Activated CD4-positive, alpha-beta T cell treated with anti-CD3 and anti-CD28 coated beads, Interleukin-10, Interleukin-2, amounts not matched to agents 100 ng/mL and 50 ng/mL, durations not matched to agents 16 hours and 8 hours (primary cell): ENCODE results near the gene AARSD1.
"Not testable (repeated sequence)": the region's sequence is repeated elsewhere in the genome, so short reads cannot be mapped to it uniquely, and the experiment has no call there.

ENCODE experiments used
- DNase-seq: peaks from one replicate; pipeline ENCODE4 v3.0.0-alpha.2; 2020

AARSD1 gene

DNA sequence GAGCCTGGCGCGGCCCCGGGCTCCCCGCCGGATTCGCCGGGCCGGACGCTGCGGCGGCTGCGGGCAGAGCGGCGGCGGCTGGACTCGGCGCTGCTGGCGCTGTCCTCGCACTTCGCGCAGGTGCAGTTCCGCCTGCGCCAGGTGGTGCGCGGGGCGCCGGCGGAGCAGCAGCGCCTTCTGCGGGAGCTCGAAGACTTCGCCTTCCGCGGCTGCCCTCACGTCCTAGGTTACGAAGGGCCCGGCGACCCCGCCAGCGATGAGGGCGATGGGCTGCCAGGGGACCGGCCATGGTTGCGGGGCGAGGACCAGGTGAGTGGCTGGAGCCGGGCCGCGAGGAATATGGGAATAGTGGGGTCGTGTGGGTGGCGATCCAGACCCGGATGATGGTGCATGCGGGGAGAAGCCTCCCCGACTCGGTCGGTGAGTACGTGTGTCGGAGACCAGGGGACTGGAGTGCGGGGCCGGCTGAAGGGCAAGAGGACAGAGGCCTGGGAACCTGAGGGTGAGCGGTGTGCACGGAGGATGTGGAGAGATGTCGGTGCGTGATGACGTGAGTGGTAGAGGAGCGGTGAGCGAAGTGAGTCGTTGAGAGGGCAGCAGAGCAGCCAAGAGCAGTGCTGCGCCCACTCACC, 16.6 kb upstream of the AARSD1 start:
- peak; percentile 79 for DNase-seq

DNA sequence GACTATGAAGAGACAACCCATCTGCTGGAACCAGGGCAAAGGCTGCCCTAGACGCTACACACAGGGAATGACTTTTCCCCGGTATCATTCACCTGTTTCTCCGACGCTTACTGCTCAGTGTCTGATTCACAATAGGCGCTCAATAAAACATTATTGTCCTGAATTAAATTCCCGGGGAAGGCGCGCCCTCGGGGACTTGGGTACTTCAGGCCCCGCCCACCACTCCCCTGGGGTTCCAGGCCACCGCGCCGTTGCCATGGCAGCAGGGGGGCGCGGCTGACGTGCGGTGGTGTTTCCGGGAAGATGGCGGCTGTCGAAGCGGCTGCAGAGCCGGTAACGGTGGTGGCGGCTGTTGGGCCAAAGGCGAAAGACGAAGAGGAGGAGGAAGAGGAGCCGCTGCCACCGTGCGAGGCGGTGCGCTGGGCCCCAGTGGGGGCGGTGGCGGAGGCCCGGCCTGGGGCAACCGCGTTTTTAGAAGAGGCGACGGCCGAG, 16.1 kb upstream of the AARSD1 start, which contains the start of gene RUNDC1:
Gene RUNDC1 (plus strand): TSS at position 292 of the 492 bp plus-strand sequence. CDS start 12 bp downstream, at position 304.
- peak; percentile 93 for DNase-seq

DNA sequence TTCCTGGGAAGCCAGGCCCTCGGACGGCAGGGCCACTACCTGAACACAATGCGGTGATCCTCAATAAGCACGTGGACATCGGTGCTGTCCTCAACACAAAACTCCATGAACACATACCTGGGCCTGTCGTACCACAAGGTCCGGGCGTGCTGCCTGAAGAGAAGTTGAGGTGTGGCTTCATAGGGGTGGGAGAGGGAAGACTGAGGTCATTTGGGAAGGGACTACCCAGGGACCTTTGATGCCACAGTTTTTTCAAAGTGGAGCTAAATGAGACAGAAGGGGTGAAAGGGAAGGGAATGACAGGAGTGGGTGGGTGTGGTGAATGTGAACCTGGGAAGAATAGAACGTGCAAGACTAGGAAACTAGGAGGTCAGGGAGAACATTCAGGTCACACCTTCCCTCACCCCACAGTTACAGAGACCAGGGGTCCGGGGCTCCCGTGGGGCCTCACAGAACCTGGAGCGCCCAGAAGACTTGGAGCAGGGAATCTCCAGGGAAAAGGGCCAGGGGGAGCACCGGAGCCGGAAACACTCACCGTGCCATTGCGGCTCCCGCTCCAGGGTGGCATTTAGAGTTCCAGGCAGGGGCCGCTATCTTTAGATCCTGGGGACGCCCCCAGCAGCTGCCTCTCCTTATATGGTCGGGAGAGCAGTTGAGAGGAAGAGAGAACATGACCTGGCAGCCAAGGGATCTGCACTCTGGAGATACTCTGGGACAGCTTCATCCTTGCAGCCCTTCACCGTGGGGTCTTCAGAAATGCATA, 15.4 kb upstream of the AARSD1 start, which contains the start of gene PTGES3L:
Gene PTGES3L (minus strand): TSS at position 570 of the 763 bp plus-strand sequence. CDS start 27 bp downstream, at position 543.
- DNase-seq: peak; percentile 32

DNA sequence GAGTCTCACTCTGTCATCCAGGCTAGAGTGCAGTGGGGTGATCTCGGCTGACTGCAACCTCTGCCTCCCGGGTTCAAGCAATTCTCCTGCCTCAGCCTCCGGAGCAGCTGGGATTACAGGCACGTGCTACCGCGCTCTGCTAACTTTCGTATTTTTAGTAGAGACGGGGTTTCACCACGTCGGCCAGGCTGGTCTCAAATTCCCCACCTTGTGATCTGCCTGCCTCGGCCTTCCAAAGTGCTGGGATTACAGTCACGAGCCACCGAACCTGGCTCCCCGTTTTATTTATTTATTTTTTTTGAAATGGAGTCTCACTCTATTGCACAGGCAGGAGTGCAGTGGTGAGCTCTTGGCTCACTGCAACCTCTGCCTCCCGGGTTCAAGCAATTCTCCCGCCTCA, 11.4 kb upstream of the AARSD1 start:
- not testable (repeated sequence) for DNase-seq

- DNase-seq: no peak
Observed at GRCh38 chr17:42975265-42975664, 11.0 kb upstream of the AARSD1 start.

- not testable (repeated sequence) for DNase-seq
Observed at GRCh38 chr17:42973323-42973722, 9.1 kb upstream of the AARSD1 start.

GRCh38 chr17:42971589-42971988, 7.3 kb upstream of the AARSD1 start:
- no peak for DNase-seq

DNA sequence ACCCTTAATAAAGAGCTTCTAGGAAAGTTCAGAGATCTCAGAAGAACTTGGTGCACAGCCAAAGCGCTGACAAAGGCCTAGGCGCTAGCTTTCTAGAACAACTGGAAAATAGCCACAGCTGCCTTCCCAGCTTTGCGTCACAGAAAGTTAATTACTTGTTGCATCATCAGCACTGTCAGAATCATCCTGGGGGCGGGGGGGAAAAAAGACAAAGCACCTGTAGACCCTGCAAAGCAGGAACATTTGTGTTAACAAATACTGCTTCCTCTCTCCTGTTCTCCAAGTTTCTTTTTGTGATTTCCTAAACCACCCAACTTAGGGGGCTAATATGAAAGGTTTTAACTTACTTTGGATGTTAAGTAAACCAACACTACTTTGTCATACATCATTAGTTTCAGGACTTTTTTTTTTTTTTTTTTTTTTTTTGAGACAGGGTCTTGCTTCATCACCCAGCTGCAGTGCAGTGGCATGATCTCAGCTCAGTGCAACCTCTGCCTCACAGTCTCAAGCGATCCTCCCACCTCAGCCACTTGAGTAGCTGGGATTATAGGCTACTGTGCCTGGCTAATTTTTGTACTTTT, 4.8 kb upstream of the AARSD1 start:
- no peak for DNase-seq

- no peak for DNase-seq
Observed at GRCh38 chr17:42967925-42968324, 3.7 kb upstream of the AARSD1 start.

DNA sequence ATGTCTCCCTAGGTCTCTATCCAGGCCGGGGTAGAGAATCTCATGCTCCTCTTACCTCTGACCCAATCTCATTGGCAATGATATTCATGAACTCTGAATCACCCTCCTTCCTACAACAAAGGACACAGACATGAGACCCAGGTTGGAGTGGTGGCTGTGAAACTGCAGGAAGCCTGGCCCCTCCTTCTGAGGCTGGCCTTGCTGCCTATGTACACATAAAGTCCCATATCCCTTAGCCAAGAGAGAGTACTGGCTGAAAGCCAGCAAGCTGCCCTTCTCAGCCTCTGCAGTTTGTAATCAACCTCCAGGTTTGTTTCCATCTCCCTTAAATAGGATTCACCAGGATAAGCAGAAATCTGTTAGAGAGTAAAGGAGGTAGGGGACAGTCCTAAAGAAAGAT, 10.6 kb downstream of the AARSD1 start:
- DNase-seq: no peak

- DNase-seq: no peak
Observed at GRCh38 chr17:42950044-42950783, 14.0 kb downstream of the AARSD1 start.

- DNase-seq: no peak
Observed at GRCh38 chr17:42946812-42947211, 17.4 kb downstream of the AARSD1 start.

GRCh38 chr17:42944211-42944610, 20.0 kb downstream of the AARSD1 start:
- no peak for DNase-seq

- DNase-seq: peak; percentile 30
Observed at GRCh38 chr17:42937712-42938596, 26.3 kb downstream of the AARSD1 start.

- no peak for DNase-seq
Observed at GRCh38 chr17:42929497-42929844, 34.8 kb downstream of the AARSD1 start.

- DNase-seq: peak; percentile 73
Observed at GRCh38 chr17:42928714-42929496, 35.3 kb downstream of the AARSD1 start.

DNA sequence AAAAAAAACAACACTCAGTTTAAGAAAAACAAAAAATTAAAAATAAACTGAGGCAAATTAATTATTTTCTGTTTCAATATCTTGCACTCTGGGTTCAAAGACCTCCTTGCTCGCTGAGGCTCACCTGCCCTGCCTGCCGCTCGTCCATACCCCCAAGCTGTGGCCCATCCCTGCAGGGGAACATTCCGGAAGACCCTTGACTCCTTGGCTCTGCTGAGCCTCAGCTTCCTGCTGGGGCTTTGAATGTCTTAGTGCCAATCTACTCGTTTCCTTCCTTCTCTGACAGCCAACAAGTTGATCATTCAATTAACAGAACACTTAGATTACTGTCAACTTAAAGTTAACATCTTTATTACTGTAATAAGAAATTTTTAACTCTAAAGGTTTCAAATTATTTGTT, 39.4 kb downstream of the AARSD1 start:
- DNase-seq: no peak

DNA sequence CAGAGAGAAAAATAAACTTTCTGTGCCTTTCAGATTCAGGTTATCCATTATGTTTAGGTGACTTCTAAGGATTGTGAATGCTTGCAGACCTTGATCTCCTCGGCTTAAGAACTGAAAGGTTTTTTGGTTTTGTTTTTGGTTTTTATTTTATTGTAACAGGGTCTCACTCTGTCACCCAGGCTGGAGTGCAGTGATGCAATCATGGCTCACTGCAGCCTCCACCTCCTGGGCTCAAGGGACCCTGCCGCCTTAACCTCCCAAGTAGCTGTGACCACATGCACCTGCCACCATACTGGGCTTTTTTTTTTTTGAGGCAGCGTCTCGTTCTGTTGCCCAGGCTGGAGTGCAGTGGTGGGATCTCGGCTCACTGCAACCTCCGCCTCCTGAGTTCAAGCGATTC, 40.8 kb downstream of the AARSD1 start:
- not testable (repeated sequence) for DNase-seq

- no peak for DNase-seq
Observed at GRCh38 chr17:42922294-42922693, 42.0 kb downstream of the AARSD1 start.

- DNase-seq: no peak
Observed at GRCh38 chr17:42920922-42921321, 43.3 kb downstream of the AARSD1 start.
